Measurements from ENCODE around the gene NSF.
"Not testable (repeated sequence)": the region's sequence is repeated elsewhere in the genome, so short reads cannot be mapped to it uniquely, and the experiment has no call there.

- not testable (repeated sequence) for TF ChIP-seq CTCF (IDR thresholded peaks at IDR 0.05; ENCODE audit: low read depth, low read length); EZH2phosphoT487 (IDR thresholded peaks at IDR 0.05; ENCODE audit: low read depth)
Observed at GRCh38 chr17:46647688-46648278, 57.3 kb downstream of the NSF start.

Data from OCI-LY3 (cell line).